Stimulated activated CD4-positive, alpha-beta T cell treated with anti-CD3 and anti-CD28 coated beads, Interleukin-12 subunit alpha, Interleukin-12 subunit beta, amount 100 ng/mL, for 48 hours (primary cell): ENCODE measurements around the gene ZNRF2.

Source experiments
- DNase-seq, 3 donors: peaks; one replicate each; pipeline ENCODE4 v3.0.0-alpha.2; 2020; ENCODE audit warnings: low read depth in 2 of 3, low spot score in 1 of 3

The ZNRF2 gene

DNA sequence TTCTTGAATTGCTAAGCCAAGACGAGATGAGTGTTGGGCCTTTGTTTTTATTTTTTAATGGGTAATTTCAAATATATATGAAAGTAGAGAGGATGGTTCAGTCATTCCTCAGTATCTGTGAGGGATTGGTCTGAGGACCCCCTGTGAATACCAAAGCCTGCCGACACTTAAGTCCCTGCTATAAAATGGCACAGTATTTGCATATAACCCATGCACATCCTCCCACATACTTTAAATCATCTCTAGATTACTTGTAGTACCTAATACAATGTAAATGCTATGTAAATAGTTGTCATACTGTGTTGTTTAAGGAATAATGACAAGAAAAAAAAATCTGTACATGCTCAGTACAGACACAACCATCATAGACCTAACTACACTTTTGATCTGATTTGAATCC is 120.8 kb downstream of the ZNRF2 start:
- DNase-seq: no peak

GRCh38 chr7:30406664-30407425 is 122.4 kb downstream of the ZNRF2 start:
- DNase-seq: no peak

- no peak for DNase-seq
Measured at GRCh38 chr7:30411173-30411572, 126.8 kb downstream of the ZNRF2 start.

GRCh38 chr7:30411897-30412296 is 127.5 kb downstream of the ZNRF2 start:
- no peak for DNase-seq

GRCh38 chr7:30412782-30413504 is 128.5 kb downstream of the ZNRF2 start:
- no peak for DNase-seq

GRCh38 chr7:30413864-30414263 is 129.5 kb downstream of the ZNRF2 start:
- DNase-seq: no peak
